GM11168 (cell line): Measurements from ENCODE around the gene LRRC53.

ENCODE experiments used
- in situ Hi-C: fragments of 300-500 bp; cut with MboI; formaldehyde crosslinking; loops from one replicate; pipeline ENCODE4 v1.12.0; 2022; ENCODE audit warnings: low sequenced_read_pairs; ENCODE audit not compliant: unreplicated experiment

LRRC53 gene

DNA sequence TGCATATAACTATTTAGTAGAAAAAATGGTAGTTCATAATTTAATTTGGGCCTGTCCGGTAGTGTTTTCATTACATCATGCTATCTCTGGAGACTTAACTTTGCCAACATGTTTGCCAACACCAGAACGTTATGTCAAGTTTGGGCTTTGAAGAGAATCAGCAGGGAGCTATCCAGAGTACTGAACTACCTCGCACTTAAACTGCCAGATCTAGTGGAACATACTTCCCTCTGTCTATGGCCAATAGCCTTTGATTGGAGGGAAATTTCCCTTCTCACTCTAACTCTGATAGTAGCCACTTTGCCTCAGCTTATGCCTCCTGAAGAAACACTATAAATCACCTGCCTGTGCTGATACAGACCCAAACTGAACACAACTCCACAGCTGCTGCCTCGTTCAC, 10.0 kb downstream of the LRRC53 start:
- in situ Hi-C loops, result no loop called here

- in situ Hi-C loops, result no loop called here
Measured at GRCh38 chr1:74498901-74499300, 13.5 kb downstream of the LRRC53 start.

- in situ Hi-C loops, result no loop called here
Measured at GRCh38 chr1:74496669-74497068, 15.7 kb downstream of the LRRC53 start.

DNA sequence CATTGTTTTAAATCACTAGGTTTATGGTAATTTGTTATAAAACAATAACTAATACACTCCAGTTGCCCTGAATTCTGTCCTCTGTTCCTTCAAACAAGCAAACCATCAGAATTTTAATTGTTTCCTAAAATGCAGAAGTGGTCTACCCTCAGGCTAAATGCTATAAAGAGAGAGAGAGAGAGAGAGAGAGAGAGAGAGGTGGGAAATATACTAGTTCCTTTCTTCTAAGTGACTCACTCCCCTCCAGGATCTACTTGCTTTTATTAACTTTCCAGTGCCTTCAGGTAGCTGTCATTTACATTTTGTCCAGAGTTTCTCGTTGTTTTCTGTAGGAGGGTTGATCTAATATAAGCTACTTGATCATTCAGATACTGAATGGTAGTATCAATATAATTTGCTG, 26.4 kb downstream of the LRRC53 start:
- in situ Hi-C loops, result loop anchor here (10.0 kb wide), 1 partner anchor 209 kb away; no protein-coding TSS in a partner anchor

DNA sequence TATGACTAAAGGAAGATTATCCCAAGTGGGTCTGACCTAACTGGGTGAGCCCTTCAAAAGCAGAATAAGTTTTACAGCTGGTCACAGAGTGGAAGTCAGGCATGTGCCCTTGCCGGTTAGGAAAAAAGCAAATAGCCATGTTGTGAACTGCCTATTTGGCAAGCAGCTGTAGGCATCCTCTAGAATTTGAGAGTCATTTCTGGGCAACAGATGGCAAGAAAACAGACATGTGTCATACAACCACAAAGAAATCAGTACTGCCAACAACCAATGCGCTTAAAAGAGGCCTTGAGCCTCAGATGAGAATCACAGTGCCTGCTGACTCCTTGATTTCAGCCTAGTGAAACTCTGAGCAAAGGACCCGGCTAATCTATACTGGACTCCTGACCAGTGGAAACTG, 26.8 kb downstream of the LRRC53 start:
- in situ Hi-C loops, result loop anchor here (10.0 kb wide), 1 partner anchor 209 kb away; no protein-coding TSS in a partner anchor

DNA sequence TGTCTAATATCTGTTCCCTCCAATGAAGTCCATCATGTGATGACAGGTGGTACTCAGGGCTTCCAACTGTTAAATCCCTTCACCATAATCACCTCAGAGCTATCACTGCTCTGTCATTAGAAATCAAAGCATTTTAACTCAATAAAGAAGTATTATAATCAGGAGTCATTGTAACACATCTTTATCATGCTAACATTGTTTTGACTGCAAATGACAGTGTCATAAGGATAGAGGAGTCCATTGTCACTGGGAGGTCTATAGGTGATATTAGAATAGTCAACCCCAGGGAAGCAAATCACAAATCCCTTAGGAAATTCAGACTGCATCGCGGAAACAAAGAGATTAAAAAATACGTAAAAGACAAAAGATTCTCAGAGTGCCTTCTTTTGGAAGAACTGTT, 30.8 kb downstream of the LRRC53 start:
- in situ Hi-C loops, result loop anchor here (10.0 kb wide), 1 partner anchor 213 kb away; no protein-coding TSS in a partner anchor

DNA sequence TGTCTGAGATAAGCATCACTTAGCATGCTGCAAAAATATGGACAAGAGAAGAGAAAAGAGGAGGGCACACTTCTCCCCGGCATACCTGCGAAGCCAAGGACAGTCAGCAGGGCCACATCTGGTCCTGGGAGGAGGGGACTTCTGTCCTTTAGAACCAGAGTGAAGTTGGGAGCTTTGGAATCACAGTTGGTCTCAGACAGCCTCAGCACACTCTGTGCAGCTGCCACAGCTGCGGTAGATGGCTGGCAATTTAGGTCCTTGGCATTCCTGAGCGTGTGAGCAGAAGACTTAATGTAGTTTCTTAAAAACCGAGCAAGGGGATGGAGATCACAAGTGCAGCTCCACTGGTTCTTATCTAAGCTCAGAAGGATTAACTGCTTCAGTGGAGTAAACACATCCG, 32.3 kb downstream of the LRRC53 start:
- in situ Hi-C loops, result loop anchor here (10.0 kb wide), 1 partner anchor 215 kb away; no protein-coding TSS in a partner anchor

DNA sequence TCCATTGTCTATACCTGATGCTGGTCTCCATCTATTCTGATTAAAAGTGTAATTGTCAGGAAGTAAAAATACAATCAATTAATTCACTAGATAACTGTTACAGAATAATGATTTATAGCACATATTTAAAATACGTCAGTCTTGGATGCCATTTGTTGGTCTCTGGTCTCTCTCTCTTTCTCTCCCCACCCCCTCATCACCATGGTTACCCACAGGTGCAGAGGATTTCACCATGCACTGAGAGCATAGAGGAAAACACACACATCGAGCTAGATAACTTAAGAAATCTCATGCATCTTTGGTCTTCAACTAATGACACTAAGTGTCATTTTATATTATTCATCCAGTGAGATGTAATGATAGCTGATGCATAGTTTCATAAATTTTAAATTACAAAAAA, 33.4 kb downstream of the LRRC53 start:
- in situ Hi-C loops, result no loop called here

DNA sequence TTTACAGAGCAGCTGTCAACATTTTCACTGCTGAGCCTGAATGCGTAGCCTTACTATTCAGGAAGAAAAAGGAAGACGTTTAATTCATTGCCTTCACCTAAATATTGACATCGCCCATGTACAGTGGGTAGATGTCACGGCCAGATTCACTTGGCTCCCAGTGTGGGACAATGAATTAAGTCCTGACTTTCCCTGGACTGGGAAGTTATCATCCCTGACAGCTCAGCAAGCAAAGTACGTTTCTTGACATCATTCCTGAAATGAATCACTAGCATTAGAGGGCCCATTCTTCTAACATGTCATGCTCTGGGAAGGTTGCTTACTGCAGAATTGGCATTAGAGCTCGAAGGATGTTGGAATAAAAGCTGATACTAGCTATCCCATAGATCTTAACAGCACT, 37.8 kb downstream of the LRRC53 start:
- in situ Hi-C loops, result no loop called here

- in situ Hi-C loops, result no loop called here
Measured at GRCh38 chr1:74471470-74471869, 40.9 kb downstream of the LRRC53 start.

DNA sequence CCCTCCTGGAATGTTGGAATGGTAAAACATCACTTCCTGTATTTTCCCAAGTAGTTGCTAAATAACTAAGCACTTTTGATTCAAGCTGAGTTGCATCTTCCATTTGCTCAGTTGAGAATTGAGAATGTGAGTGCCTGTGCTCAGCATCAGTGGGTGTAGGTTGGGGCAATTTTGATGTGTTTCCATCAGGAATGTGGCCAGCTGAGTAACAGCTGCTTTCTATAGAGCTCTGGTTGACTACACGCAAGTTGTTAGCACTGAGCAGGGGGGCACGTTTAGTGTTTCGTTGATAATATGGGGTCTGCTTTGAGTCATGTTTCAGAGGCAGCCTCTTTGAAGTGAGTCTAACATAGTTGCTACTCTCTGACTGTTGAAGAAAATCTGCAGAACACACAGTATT, 41.5 kb downstream of the LRRC53 start:
- in situ Hi-C loops, result no loop called here

GRCh38 chr1:74470251-74470650, 42.2 kb downstream of the LRRC53 start:
- in situ Hi-C loops, result no loop called here

DNA sequence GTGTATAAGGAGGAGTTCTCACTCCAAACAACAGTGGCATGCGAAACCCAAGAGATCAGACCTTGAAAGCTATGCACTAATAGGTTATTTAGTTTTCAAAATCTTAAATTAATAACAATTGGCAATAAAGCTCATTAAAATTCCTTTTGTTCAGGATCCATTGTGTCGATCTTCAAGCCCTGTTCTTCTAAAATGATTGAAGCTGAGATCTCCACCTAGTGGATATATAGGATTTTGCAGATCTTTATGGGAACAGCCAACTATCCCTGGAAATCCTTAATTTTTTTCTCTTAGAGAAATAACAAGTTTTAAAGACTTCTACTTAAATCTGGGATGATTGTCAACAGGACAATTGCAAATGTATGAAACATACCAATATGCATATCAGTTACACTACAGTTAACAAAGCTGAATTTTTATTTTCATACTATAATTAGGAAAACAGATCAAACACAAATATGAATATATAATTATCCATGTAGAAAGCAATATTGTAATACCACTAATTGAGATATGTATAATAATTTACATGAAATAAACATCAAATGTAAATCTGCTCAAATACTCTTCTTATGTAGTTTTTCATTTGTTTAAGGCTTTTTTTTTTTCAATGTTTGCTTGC, 43.3 kb downstream of the LRRC53 start:
- in situ Hi-C loops, result no loop called here

DNA sequence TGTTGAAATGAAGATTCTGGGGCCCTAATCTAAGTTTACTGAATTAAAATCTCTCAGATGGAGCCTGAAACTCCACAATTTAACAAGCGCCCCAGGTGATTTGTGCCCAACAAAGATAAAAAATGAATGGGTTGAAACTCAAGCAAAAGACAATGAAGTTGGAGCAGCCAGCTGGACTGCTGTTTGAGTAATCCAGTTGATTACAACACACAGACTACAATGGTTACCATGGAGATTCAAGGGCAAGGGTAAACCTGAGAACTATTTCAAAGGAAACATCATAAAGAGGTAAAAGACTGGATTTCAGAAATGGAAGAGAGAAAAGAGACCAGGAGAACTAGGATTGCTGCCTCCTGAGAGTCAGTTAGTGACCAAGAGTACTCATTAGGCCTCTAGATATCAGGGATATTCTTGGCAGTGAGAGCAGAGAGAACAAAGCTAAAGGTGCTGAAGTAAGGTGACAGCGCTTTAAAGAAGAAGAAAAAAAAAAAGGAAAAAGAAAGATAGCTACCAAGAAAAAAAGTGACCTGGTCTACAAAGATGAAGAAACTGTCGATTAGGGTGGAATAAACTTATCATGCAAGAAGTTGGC, 44.5 kb downstream of the LRRC53 start:
- in situ Hi-C loops, result no loop called here

- in situ Hi-C loops, result no loop called here
Measured at GRCh38 chr1:74465193-74465681, 47.2 kb downstream of the LRRC53 start.

GRCh38 chr1:74464037-74464436, 48.4 kb downstream of the LRRC53 start:
- in situ Hi-C loops, result no loop called here

DNA sequence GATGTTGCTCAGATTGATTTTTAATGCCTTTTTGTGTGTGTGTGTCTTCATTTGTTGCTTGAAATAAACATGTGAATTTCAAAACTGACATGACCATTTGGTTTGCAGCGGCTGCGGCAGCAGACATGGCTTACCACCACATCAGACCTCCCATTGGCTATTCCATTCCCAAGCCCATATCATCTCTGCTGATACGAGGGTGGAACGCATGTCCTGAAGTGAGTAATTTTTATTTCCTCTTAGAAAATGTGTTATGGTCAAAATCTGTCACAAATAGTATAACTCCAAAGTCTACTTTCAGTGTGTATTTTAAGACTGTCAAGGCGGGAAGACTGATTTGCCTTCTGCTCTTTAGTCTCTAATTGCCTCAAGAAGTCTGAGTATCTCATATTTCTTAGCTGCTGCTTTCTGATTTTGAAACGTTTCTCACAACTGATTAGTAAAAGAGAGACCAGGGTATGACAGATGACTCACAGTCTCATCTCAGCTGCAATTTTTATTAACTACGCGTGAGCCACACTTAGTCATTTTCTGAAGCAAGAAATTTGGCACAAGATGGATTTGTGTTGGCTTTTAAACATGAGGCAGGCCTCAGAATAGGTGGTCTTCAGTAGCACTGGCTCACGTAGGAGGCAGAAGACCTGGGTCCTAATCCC, 49.0 kb downstream of the LRRC53 start:
- in situ Hi-C loops, result no loop called here

GRCh38 chr1:74457253-74457652, 55.2 kb downstream of the LRRC53 start:
- in situ Hi-C loops, result no loop called here

GRCh38 chr1:74455390-74455789, 57.0 kb downstream of the LRRC53 start:
- in situ Hi-C loops, result no loop called here

- in situ Hi-C loops, result no loop called here
Measured at GRCh38 chr1:74453277-74453676, 59.1 kb downstream of the LRRC53 start.

- in situ Hi-C loops, result no loop called here
Measured at GRCh38 chr1:74452035-74452434, 60.4 kb downstream of the LRRC53 start.
